Stimulated activated naive CD8-positive, alpha-beta T cell treated with anti-CD3 and anti-CD28 coated beads, Interleukin-15, amount 100 ng/mL, for 72 hours (primary cell): ENCODE results near the gene PDS5B.
A peak's percentile ranks its signal among the peaks of the same experiment; 100 is the strongest.
"Not testable (repeated sequence)": the region's sequence is repeated elsewhere in the genome, so short reads cannot be mapped to it uniquely, and the experiment has no call there.

ENCODE experiments used
- ATAC-seq: fragments of 150-1000 bp; cut with Tn5 transposase; 2 replicates; pipeline ENCODE4 v1.10.0; 2021; ENCODE audit warnings: mild to moderate bottlenecking, moderate library complexity
- DNase-seq, 2 donors: peaks; one replicate each; pipeline ENCODE4 v3.0.0; 2021 to 2022
- H3K27ac Mint-ChIP-seq, 2 donors: one replicate each; pipeline ENCODE4 v1.8.0; 2022; ENCODE audit warnings: mild to moderate bottlenecking in 2 of 2, mixed read lengths in 2 of 2, moderate library complexity in 2 of 2
- H3K27me3 Mint-ChIP-seq: one replicate; pipeline ENCODE4 v1.8.0; 2022; ENCODE audit warnings: mixed read lengths
- H3K4me1 Mint-ChIP-seq: one replicate; pipeline ENCODE4 v1.8.0; 2022; ENCODE audit warnings: mild to moderate bottlenecking, mixed read lengths
- H3K4me3 Mint-ChIP-seq, 2 donors: one replicate each; pipeline ENCODE4 v1.8.0; 2022; ENCODE audit warnings: mild to moderate bottlenecking in 2 of 2, mixed read lengths in 2 of 2, moderate library complexity in 1 of 2
- H3K9me3 Mint-ChIP-seq, 2 donors: one replicate each; pipeline ENCODE4 v1.8.0; 2022; ENCODE audit warnings: mixed read lengths in 2 of 2

The PDS5B gene

DNA sequence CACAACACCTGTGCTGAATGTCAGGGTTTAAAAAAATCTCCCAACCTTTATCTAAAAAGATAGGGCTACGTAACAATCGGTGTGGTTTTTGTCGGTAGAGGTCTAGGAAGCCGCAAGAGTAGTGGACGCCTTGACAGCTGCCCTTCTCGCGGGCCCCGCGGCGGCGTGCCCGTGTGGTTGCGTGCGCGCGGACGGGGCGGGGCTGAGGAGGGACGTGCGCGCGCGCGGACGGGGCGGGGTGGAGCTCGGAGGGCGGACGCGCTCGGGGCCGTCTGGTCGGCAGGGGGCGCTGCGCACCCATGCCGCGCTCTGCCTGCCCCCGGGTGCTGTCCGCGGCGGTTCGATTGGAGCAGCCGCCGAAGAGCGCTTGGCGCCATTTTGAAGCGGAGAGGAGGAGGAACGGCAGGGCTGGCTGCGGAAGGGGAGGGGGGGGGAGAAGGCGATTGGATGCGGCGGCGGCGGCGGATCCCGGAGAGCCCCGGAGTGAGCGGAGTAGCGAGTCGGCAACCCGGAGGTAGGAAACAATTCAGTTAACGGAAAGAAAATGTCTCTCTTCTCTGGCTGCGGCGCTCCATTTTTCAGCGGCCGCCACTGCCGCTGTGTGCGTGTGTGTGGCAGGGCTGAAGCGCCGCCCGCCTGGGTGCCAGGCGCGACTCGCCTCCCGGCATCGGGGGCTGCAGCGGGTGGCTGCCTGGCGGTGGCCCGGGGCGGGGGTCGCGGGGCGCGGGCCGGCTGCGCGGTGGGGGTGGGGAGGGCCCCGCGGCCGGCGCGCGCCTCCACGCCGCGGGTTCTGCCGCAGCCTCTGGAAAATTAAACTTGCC, at the start of gene PDS5B:
Gene PDS5B (plus strand): TSS at position 373 of the 821 bp plus-strand sequence. CDS start 62,321 bp downstream, outside the sequence.
- Mint-ChIP-seq H3K27me3 (no peaks in the 10 kb centered on the region), H3K27ac (peak within 1 kb of the TSS; percentile 97 to 99), H3K4me3 (peak within 1 kb of the TSS; percentile 96), H3K4me1 (peaks cover 42% of the 10 kb centered on the region), H3K9me3 (no peaks in the 10 kb centered on the region)
- DNase-seq (peak; percentile 94 to 96), ATAC-seq (peak; percentile 94)

- H3K27ac Mint-ChIP-seq, result peak overlapping the region; percentile 99
- H3K27me3 Mint-ChIP-seq, result peaks cover 6% of the 10 kb centered on the region
- ATAC-seq (peak; percentile 30), DNase-seq (peak in 1 of 2 donors; percentile 70)
- peaks cover 0 to 5% of the 10 kb centered on the region in 2 donors for H3K9me3 Mint-ChIP-seq
- peaks cover 47% of the 10 kb centered on the region for H3K4me1 Mint-ChIP-seq
- peak overlapping the region; percentile 95 to 97 for H3K4me3 Mint-ChIP-seq
These were observed 48.6 kb upstream of the PDS5B start for GRCh38 chr13:32537580-32538142.

- Mint-ChIP-seq H3K27ac (peak overlapping the region; percentile 99), H3K9me3 (peaks cover 0 to 5% of the 10 kb centered on the region in 2 donors), H3K27me3 (peaks cover 6% of the 10 kb centered on the region), H3K4me1 (peaks cover 44% of the 10 kb centered on the region), H3K4me3 (peak overlapping the region; percentile 95 to 97)
- DNase-seq, result no peak
- peak; percentile 91 for ATAC-seq
These were observed 48.1 kb upstream of the PDS5B start for GRCh38 chr13:32538143-32538620.

GRCh38 chr13:32538621-32539246, 47.5 kb upstream of the PDS5B start, which contains the start of gene N4BP2L2:
Gene N4BP2L2 (minus strand): TSS chr13:32538795. CDS start chr13:32537027, 1,768 bp downstream.
- H3K4me3 Mint-ChIP-seq, result peak within 1 kb of the TSS; percentile 95 to 97
- H3K9me3 Mint-ChIP-seq, result peaks cover 0 to 5% of the 10 kb centered on the region in 2 donors
- H3K27ac Mint-ChIP-seq, result peak within 1 kb of the TSS; percentile 99
- ATAC-seq, result peak; percentile 92
- peaks cover 39% of the 10 kb centered on the region for H3K4me1 Mint-ChIP-seq
- peaks cover 6% of the 10 kb centered on the region for H3K27me3 Mint-ChIP-seq
- DNase-seq, result peak; percentile 84 to 92

- Mint-ChIP-seq H3K4me1 (peaks cover 8% of the 10 kb centered on the region), H3K27ac (no peak overlapping the region), H3K4me3 (no peak overlapping the region), H3K9me3 (no peaks in the 10 kb centered on the region), H3K27me3 (peaks cover 6% of the 10 kb centered on the region)
- no peak for ATAC-seq
- no peak for DNase-seq
These were observed 44.0 kb upstream of the PDS5B start for GRCh38 chr13:32542221-32542620.

DNA sequence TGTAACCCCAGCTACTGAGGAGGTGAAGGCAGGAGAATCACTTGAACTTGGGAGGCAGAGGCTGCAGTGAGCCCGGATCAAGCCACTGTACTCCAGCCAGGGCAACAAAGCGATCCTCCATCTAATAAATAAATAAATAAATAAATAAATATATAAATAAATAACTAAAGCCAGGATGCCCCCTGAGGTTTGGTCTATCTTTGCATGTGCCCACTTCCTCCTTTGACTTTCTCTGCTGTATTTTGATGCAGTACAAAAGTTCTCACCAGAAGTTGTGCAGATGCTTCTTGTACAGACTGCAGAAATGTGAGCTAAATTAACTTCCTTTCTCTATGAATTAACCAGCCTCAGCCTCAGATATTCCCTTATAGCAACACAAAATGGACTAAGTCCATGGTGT, 41.2 kb upstream of the PDS5B start:
- Mint-ChIP-seq H3K27me3 (peaks cover 6% of the 10 kb centered on the region), H3K9me3 (no peaks in the 10 kb centered on the region), H3K27ac (no peak overlapping the region), H3K4me3 (no peak overlapping the region), H3K4me1 (no peaks in the 10 kb centered on the region)
- DNase-seq, result no peak
- no peak for ATAC-seq

- Mint-ChIP-seq H3K27me3 (no peaks in the 10 kb centered on the region), H3K9me3 (peaks cover 0 to 5% of the 10 kb centered on the region in 2 donors), H3K4me1 (no peaks in the 10 kb centered on the region), H3K4me3 (no peak overlapping the region), H3K27ac (no peak overlapping the region)
- no peak for DNase-seq
- no peak for ATAC-seq
These were observed 37.4 kb upstream of the PDS5B start for GRCh38 chr13:32548837-32549236.

GRCh38 chr13:32549788-32550187, 36.5 kb upstream of the PDS5B start:
- no peaks in the 10 kb centered on the region for H3K4me1 Mint-ChIP-seq
- no peaks in the 10 kb centered on the region for H3K27me3 Mint-ChIP-seq
- no peak for ATAC-seq
- no peak overlapping the region for H3K27ac Mint-ChIP-seq
- no peak for DNase-seq
- peaks cover 0 to 5% of the 10 kb centered on the region in 2 donors for H3K9me3 Mint-ChIP-seq
- H3K4me3 Mint-ChIP-seq, result no peak overlapping the region

- H3K4me1 Mint-ChIP-seq, result no peaks in the 10 kb centered on the region
- peaks cover 0 to 5% of the 10 kb centered on the region in 2 donors for H3K9me3 Mint-ChIP-seq
- H3K27me3 Mint-ChIP-seq, result no peaks in the 10 kb centered on the region
- DNase-seq (no peak), ATAC-seq (no peak)
- H3K4me3 Mint-ChIP-seq, result no peak overlapping the region
- no peak overlapping the region for H3K27ac Mint-ChIP-seq
These were observed 32.5 kb upstream of the PDS5B start for GRCh38 chr13:32553720-32554119.

GRCh38 chr13:32555613-32556012, 30.6 kb upstream of the PDS5B start:
- ATAC-seq, result no peak

GRCh38 chr13:32560842-32561241, 25.4 kb upstream of the PDS5B start:
- not testable (repeated sequence) for DNase-seq, ATAC-seq

More at GRCh38 chr13:32555613-32556012, 30.6 kb upstream of the PDS5B start:
- DNase-seq, result no peak
- peaks cover 4 to 7% of the 10 kb centered on the region in 2 donors for H3K9me3 Mint-ChIP-seq
- H3K4me3 Mint-ChIP-seq, result no peak overlapping the region
- no peaks in the 10 kb centered on the region for H3K27me3 Mint-ChIP-seq
- H3K4me1 Mint-ChIP-seq, result no peaks in the 10 kb centered on the region
- no peak overlapping the region for H3K27ac Mint-ChIP-seq

DNA sequence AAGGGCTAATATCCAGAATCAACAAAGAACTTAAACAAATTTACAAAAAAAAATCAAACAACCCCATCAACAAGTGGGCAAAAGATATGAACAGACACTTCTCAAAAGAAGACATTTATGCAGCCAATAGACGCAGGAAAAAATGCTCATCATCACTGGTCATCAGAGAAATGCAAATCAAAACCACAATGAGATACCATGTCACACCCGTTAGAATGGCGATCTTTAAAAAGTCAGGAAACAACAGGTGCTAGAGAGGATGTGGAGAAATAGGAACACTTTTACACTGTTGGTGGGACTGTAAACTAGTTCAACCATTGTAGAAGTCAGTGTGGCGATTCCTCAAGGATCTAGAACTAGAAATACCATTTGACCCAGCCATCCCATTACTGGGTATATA, 10.6 kb upstream of the PDS5B start:
- H3K4me3 Mint-ChIP-seq, H3K27me3 Mint-ChIP-seq, H3K4me1 Mint-ChIP-seq, DNase-seq, ATAC-seq, H3K27ac Mint-ChIP-seq: not testable (repeated sequence)
- peaks cover 14 to 23% of the 10 kb centered on the region in 2 donors for H3K9me3 Mint-ChIP-seq

More at GRCh38 chr13:32560842-32561241, 25.4 kb upstream of the PDS5B start:
- not testable (repeated sequence) for H3K4me1 Mint-ChIP-seq, H3K27me3 Mint-ChIP-seq, H3K4me3 Mint-ChIP-seq, H3K27ac Mint-ChIP-seq
- peaks cover 17 to 18% of the 10 kb centered on the region in 2 donors for H3K9me3 Mint-ChIP-seq

DNA sequence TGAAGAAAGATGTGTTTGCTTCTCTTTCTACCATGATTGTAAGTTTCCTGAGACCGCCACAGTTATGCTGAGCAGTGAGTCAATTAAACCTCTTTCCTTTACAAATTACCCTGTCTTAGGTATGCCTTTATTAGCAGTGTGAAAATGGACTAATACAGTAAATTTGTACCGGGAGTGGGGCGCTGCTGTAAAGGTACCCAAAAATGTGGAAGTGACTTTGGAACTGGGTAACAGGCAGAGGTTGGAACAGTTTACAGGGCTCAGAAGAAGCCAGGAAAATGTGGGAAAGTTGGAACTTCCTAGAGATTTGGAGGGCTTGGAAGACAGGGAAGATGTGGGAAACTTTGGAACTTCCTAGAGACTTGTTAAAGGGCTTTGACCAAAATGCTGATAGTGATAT, 9.2 kb upstream of the PDS5B start:
- peaks cover 14 to 23% of the 10 kb centered on the region in 2 donors for H3K9me3 Mint-ChIP-seq
- ATAC-seq (no peak), DNase-seq (no peak)
- H3K27me3 Mint-ChIP-seq, result no peaks in the 10 kb centered on the region
- H3K27ac Mint-ChIP-seq, result no peak overlapping the region
- H3K4me3 Mint-ChIP-seq, result no peak overlapping the region
- no peaks in the 10 kb centered on the region for H3K4me1 Mint-ChIP-seq

GRCh38 chr13:32581177-32581786, 5.0 kb upstream of the PDS5B start:
- H3K9me3 Mint-ChIP-seq, result peaks cover 14 to 23% of the 10 kb centered on the region in 2 donors
- DNase-seq, result no peak
- no peak overlapping the region for H3K27ac Mint-ChIP-seq
- peaks cover 9% of the 10 kb centered on the region for H3K4me1 Mint-ChIP-seq
- no peaks in the 10 kb centered on the region for H3K27me3 Mint-ChIP-seq
- ATAC-seq, result no peak
- H3K4me3 Mint-ChIP-seq, result no peak overlapping the region

DNA sequence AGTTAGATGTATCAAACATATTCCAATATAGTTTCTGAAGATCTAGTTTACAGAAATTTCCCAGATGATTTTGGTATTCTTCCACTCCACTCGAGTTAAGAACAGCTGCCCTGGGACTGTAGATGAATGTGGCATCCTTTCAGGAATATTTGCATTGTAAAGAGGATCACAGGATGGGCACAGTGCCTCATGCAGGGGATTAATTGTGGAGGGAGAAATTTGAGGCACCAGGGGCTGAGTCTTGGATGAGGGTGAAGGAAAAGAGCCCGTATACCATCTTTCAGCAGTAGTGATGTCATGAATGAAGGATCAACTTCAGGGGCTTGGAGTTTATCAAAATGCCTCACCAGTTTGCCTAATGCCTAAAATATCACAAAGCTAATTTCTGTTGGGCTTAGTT, 4.0 kb upstream of the PDS5B start:
- peaks cover 9 to 16% of the 10 kb centered on the region in 2 donors for H3K9me3 Mint-ChIP-seq
- H3K27me3 Mint-ChIP-seq, result no peaks in the 10 kb centered on the region
- H3K4me3 Mint-ChIP-seq, result no peak overlapping the region
- DNase-seq, result no peak
- H3K4me1 Mint-ChIP-seq, result peaks cover 9% of the 10 kb centered on the region
- no peak for ATAC-seq
- no peak overlapping the region for H3K27ac Mint-ChIP-seq
